Measurements from ENCODE around the gene SLC49A3.
"Not testable (repeated sequence)": the region's sequence is repeated elsewhere in the genome, so short reads cannot be mapped to it uniquely, and the experiment has no call there.

The SLC49A3 gene

DNA sequence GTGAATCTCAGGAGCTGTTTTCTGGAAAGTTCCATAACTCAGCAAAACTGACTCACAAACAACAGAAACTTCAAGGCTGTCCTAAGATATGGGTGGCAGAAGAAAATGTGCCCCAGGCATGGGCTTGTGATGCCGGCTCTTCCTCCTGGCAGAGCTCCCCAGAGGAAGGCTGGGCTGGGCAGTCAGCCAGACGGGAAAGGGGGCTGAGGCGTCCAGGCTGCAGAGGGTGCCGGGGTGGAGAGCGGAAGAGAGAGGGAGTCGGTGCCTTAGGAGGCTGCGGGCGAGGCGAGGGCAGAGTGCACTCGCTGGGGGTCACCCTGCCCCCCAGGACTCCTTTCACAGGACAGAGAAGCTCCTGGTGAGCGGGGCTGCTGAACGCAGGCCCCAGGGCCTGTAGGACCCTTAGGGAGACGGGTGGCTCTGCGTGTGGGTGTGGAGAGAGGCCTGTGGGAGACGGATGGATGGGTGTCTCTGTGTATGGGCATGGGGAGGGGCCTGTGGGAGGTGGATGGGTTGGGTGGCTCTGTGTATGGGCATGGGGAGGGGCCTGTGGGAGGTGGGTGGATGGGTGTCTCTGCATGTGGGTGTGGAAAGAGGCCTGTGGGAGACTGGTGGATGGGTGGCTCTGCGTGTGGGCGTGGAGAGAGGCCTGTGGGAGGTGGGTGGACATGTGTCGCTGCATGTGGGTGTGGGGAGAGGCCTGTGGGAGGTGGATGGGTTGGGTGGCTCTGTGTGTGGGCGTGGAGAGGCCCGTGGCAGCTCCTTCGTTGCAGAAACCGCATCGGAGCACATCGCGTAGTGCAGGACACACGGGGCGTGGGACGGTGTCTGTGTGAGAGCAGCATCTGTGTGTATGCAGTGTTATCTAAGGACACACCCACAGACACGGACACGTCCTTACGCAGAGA is 32.6 kb upstream of the SLC49A3 start:
- no peak for DNase-seq

DNA sequence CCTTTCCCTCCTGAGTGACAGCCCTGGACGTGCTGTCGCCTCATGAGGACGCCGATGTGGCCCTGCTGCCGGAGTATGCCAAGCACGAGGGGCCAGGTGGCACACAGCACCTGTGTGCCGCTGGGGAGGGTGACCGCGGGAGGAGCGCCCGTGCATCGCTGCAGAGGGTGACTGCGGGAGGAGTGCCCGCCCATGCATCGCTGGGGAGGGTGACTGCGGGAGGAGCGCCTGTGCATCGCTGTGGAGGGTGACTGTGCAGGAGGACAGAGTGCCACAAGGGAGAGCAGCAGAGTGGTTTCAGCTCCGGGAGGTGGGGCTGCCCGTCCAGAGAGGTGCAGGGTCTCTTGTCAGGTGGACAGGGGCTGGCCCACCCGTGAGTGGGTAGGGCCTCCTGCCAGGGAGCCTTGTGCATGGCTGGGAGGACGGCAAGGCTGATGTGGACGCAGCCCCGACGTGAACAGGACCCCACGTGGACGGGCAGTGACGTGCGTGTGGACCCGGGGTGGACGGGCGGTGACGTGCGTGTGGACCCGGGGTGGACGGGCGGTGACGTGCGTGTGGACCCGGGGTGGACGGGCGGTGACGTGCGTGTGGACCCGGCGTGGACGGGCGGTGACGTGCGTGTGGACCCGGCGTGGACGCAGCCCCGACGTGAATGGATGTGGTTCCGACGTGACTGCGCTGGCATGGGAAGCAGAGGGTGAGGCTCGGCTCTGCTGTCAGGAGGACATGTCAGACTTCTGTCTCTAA is 31.3 kb upstream of the SLC49A3 start:
- no peak for DNase-seq

DNA sequence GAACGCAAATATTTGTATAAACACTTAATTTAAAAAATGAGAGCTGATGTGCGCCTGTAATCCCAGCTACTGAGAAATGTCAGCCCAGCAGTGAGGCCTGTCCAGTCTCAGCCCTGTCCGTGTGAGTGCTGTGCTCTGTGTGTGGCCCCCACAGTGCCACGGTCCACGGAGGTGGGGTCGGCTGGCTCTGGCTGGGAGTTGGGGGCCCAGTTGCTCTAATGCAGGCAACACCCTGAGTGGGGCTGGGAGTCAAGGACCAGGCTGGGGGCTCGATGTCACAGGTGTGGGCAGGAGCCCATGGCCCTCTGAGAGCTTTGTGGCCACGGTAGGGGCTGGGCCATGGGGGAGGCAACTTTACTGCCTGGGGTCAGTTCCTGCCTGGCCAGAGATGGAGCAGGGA is 29.5 kb upstream of the SLC49A3 start:
- DNase-seq, result no peak

DNA sequence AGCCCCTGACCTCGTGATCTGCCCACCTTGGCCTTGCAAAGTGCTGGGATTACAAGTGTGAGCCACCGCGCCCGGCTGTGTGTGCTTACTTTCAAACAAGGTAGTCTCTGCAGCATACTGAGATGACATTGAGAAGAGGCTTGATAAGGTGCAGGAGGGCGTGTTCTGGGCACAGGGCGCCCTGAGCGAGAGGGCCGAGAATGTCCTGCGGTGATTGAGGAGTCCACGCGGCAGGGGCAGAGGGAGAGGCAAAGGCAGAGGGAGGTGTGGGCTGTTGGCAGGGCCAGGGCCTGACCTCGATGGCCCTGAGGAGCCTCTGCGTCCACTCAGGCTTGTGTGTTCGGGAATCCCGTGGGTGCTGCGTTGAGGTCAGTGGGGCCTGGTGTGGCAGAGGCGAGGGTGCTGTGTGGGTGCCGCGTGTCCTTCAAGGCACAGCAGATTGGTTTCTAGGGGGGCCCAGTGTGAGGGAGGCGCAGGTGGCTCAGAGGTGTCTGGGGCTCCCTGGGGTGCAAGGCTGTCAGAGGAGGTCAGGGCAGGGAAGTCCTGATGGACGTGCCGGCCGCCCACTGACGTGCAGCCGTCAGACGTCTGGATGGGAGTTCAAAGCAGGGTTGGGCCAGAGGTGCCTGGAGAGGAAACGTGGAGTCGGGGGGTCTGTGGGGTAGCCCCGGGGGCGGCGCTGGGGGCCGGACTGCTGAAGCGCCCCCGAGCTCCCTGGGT is 28.8 kb upstream of the SLC49A3 start:
- DNase-seq, result no peak

DNA sequence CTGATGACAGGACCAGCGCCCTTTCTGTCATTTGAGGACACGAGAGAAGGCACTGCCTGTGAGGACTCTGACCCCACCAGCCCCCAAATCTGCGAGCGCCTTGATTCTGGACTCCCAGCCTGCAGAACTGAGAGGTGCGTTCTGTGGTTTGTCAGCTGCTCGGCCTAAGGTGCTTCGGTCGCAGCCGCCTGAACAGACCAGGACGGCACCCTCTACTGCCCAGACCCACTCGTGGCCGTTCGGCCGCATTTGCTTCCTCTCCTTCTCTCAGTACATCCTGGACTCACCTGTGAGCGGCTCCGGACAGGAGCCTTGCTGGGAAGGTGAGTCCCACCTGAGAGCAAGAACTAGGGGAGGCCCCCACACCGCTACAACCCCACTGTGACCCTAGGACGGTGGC is 25.1 kb upstream of the SLC49A3 start:
- no peak for DNase-seq

DNA sequence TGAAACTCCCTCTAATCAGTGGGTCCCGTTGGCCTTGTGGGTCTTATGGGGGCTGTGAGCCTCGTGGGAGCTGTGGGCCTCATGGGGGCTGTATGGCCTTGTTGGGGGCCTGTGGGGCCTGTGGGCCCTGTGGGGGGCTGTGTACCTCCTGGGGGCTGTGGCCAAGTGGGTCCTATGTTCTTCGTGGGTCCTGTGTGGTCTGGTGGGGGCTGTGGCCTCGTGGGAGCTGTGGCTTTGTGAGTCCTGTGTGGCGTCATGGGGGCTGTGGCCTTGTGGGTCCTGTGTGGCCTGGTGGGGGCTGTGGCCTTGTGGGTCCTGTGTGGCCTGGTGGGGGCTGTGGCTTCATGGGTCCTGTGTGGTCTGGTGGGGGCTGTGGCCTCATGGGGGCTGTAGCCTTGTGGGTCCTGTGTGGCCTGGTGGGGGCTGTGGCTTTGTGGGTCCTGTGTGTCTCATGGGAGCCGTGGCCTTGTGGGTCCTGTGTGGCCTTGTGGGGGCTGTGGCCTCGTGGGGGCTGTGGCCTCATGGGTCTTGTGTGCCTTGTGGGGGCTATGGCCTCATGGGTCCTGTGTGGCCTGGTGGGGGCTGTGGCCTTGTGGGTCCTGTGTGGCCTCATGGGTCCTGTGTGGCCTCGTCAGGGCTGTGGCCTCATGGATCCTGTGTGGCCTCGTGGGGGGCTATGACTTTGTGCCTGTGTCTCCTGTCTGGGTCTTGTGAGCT is 24.1 kb upstream of the SLC49A3 start:
- DNase-seq, result no peak

DNA sequence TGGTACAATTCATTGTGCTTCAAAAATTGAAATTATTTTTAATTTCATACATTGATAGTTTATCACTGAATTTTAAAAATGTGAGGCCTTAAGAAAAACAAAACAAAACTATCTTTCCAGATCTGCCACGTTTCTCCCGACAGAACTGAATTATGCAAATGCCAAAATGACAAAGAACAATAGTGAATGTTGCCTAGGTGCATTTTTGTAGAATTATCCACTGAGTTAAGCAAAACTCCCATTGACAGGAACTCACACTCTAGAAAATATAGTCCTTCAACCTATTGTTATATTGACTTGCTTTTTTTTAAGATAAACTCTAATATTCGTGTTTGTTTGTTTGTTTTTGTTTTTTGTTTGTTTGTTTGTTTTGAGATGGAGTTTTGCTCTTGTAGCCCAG is 23.1 kb upstream of the SLC49A3 start:
- no peak for DNase-seq

DNA sequence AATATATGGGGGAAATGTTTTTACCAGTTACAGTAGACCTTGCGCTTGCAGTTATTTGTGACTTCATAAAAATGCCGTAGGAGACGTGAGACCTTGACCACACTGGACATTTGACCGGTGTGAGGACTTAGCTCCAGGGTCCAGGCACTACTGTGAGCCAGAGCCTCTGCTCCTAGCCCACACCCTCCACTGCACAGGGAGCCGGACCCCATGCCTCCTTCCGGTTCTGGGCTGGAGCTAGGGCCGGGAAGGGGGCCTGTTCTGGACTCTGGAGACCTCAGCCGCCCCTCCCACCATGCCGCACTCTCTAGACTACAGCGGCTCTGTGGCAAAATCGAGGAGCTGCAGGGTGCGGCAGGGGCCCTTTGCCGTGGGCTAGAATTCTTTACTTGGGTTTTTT is 22.0 kb upstream of the SLC49A3 start:
- no peak for DNase-seq

DNA sequence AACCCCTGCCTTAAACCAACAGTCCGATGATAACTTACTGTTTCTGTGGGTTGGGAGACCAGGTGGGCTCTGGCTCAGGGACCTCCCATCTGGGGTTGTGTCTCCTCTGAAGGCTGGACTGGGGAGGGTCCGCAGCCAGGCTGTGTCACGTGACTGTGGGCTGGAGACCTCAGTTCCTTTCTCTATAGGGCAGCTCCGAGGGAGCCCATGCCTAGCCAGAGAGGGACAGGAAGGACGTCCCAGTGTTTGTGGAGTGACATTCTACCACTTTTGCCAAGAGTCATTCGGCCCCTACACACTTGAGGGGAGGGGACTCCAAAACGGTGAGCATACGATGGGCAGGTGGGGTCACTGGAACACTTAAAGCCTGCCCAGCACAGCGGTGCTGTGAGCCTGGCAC is 21.2 kb upstream of the SLC49A3 start:
- no peak for DNase-seq

DNA sequence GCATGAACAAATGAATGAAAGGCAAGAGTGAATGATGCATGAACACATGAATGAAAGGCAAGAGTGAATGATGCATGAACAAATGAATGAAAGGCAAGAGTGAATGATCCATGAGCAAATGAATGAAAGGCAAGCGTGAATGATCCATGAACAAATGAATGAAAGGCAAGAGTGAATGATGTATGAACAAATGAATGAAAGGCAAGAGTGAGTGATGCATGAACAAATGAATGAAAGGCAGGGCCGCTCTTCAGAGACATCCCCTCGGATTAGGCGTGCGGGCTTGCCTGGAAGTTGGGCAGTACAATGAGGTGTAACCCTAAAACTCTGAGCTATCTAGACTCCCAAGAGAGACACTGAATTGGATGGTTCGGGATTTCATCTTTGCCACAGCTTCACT is 20.4 kb upstream of the SLC49A3 start:
- DNase-seq, result no peak

DNA sequence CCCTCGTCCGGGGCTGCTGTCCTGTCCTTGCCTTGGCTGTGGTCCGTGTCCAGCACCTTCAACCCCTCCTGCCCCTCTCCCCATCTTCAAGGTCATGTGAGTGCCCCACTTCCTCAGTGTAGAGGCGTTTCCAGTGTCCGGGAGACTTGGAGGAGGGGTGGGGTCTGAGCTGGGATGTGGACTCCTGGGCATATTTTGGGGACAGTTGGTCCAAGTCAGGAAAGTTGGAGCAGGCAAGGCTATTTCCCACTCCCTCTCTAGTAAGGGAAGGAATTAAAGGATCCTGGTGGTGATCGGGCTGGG is 19.6 kb upstream of the SLC49A3 start:
- no peak for DNase-seq

DNA sequence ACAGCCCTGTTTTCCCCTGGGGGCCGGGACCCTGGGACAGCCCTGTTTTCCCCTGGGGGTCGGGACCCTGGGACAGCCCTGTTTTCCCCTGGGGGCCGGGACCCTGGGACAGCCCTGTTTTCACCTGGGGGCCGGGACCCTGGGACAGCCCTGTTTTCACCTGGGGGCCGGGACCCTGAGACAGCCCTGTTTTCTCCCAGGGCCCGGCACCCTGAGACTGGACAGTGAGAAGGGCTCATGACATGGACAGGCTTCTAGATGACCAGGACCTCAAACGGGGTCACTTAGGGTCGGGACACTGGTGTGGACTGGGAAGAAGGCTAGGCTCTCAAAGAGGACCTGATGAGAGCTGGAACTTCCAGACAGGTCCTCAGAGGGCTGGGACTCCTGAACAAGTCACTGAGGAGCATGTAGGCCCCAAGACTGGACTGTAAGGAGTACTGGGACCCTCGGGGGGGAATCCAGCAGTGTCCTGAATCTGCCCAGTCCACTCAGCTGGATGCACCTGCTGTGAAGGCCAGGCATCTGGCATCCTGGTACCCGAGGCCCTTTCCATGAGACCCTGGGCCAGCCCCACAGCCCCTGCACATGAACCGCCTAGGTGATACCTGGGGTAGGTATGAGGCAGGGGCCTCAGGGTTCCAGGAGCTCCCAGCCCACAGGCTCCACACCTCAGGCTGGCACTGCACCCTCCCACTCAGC is 19.1 kb upstream of the SLC49A3 start:
- no peak for DNase-seq

DNA sequence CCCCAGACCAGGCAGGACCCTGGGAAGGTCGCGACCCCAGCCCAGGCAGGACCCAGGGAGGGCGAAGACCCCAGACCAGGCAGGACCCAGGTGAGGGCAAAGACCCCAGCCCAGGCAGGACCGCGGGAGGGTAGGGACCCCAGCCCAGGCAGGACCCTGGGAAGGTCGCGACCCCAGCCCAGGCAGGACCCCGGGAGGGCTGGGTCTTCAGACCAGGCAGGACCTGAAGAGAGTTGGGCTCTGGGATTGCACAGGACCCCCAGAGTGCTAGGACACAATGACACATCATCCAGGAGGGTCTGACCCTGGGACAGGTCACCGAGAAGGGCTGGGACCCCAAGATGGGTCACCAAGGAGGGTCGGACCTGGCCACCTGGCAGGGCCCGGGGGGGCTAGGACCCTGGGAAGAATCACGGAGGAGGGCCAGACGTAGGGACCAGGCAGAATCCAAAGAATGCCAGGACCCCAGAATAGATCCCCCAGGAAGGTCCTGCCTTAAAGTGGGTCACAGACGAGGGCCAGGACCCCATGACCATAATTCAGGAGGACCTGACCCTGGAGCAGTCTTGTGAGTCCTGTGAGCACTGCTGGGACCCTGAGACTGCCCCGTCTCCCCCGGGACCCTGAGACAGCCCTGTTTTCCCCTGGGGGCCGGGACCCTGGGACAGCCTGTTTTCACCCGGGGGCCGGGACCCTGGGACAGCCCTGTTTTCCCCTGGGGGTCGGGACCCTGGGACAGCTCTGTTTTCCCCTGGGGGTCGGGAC is 18.1 kb upstream of the SLC49A3 start:
- DNase-seq, result no peak

DNA sequence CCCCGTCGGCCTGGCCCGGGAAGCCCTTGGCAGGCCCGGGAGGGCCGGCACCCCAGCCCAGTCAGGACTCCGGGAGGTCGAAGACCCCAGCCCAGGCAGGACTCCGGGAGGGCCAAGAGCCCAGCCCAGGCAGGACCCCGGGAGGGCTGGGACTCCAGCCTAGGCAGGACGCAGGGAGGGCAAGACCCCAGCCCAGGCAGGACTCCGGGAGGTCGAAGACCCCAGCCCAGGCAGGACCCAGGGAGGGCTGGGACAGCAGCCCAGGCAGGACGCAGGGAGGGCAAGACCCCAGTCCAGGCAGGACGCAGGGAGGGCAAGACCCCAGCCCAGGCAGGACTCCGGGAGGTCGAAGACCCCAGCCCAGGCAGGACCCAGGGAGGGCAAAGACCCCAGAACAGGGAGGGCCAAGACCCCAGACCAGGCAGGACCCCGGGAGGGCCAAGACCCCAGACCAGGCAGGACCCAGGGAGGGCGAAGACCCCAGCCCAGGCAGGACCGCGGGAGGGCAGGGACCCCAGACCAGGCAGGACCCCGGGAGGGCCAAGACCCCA is 17.2 kb upstream of the SLC49A3 start:
- DNase-seq, result not testable (repeated sequence)

DNA sequence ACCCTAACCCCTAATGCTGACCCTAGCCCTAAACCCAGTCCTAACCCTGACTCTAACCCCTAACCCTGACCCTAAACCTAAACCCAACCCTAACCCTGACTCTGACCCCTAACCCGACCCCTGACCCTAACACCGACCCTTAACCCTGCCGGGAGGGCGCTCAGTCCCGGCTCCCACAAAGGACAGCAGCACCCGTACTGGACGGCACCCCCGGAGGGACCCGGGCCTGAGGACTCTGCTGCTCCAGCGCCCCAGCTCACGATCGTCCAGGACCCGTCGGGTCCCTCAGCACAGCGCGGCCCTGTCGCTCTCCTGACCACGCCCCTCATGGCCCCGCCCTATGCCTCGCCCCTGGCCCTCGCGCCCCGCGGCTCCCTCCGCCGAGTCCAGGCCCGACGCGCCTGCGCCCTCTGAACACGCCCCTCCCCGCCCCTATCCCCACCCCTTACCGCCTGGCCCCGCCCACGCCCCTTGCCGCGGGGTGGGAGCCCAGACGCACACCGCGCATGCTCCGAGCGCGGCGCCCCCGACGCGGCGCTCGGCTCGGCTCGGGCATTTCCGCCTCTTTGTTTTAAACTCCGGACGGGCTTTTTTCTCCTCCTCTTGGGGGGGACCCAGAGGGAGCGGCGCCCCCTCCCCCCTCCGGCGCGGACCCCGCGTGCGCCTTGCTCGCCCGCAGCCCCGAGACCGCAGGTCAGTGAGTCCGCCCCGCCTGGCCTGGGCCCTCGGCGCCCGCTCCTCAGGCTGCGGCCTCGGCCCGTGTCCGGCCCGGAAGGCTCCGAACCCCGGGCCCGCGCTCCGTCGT is 16.5 kb upstream of the SLC49A3 start, which contains the start of gene PCGF3:
PCGF3 (plus strand) TSS at position 555 of the 805 bp plus-strand sequence. CDS start 27,849 bp downstream, outside the sequence.
- peak; percentile 56 for DNase-seq

DNA sequence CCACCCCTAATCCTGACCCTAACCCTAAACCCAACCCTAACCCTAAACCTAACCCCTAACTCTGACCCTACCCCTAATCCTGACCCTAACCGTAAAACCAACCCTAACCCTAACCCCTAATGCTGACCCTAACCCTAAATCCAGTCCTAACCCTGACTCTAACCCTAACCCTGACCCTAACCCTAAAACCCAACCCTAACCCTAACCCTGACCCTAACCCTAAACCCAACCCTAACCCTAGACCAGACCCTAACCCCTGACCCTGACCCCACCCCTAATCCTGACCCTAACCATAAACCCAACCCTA is 16.0 kb upstream of the SLC49A3 start:
- no peak for DNase-seq

DNA sequence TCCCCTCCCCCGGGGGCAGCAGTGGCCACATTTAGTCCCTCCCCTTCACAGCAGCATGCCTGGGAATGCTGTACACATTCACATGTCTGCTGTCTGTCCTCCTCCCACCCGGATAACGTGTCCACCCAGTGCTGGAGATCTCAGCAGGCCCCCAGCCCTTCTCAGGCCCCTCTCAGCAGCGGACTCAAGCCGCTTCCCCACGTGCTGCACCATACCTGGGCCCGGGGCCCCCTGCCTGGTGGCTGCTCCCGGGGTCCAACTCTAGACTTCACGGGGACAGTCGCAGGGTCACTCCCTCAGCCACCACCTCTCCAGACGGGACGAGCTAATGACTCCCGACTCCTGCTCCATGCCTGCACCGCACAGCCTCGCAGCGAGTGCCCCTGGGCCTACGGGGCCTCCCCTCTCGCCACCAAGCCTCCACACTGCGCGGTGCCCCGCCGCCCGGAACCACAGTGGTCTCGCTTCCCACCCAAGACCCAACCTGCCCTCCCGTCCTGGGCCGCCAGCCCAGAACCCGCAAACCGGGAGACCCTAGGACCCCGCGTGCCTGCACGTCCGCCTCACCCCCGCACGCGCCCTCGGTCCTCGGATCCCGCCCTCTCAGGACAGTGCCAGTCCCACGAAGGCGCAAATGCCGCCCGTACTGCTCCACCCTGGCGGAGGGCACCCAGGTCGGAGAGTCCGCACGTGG is 15.4 kb upstream of the SLC49A3 start:
- DNase-seq, result no peak

DNA sequence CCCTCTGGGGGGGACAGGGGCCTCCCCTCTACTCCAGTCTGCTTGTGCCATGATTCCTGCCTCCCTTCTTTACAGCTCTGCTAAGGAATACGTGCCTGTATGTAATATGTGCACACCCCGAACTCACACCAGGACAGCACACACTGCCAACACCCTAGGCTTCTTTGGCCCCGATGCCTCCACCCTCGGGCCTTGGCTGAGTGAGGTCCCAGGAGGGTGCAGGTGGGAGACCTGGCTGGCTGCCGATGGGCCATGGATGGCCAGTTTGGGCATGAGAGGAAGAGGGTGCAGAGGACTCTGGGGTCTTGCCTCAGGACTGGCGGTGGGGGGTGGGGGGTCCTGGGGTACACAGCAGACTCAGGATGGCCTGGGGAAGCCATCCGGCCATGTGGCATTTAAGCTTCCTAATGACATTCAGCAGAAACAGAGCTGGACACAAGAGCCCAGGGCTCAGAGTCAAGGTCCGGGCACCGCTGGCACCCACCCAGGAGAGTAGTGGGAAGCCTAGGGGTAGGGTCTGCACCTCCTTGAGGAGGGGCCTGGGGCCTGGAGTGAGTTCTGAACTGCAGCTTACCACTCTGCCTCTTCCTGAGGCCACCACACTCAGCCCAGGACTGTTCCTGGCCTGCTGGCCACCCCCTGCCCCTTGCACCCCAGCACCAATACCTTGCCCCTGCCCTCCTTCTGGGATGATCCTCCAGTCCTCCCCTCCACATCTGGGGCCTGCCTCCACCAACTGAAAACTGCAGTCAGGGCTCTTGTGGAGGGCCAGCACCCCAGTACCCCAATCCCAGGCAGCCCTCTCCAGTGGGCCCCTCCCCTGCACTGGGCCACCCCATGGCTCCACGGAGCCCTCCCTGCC is 14.6 kb upstream of the SLC49A3 start:
- DNase-seq, result no peak

DNA sequence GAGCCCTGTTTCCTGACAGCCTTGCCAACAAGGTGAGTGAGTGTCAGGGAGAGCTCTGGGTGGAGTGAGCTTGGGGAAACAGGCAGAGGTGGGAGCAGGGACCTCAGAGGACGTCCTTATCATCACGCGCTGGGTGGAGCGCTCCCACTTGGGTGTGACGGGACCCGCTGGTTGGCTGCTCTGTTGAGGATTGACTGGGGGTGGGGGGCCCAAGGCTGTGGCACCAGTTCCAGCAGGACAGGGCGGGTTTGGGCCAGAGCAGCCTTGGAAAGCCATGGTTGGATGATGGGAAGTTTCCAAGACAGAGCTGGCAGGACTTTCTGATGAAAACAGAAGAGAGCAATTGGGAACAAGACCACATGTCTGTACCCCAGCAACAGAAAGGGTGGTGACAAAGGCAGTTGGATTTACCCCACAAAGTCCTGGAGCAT is 13.7 kb upstream of the SLC49A3 start:
- no peak for DNase-seq

Data from NCI-H1694 treated with DMSO at 0.1 percent for 48 hours (cell line).